GM19463 (cell line): Measurements from ENCODE around the gene HS3ST5.
"Not testable (repeated sequence)": the region's sequence is repeated elsewhere in the genome, so short reads cannot be mapped to it uniquely, and the experiment has no call there.

Source experiments
- ATAC-seq: cut with Tn5 transposase; IDR thresholded peaks from one replicate; pipeline ENCODE4 v1.9.1; 2021; ENCODE audit warnings: mild to moderate bottlenecking, moderate library complexity; ENCODE audit not compliant: unreplicated experiment

Gene HS3ST5

DNA sequence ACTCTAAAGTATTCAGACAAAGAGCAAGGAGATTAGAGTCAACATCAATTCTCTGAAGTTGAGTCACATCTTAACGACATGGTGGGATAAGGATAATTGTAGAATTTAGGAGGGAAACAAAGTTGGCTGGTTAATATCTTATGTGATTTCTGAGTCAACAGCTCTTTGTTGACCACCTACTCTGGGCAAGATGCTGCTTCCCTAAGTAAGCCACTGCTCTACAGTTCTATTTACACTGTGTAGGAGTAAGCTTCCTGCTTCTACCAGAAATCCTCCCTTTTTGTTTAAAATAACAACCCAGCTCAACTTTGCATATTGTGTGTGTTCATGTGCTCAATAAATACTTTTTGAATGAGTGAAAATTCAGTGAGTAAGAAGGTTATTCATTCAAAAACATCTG, 3.1 kb downstream of the HS3ST5 start:
- no peak for ATAC-seq

DNA sequence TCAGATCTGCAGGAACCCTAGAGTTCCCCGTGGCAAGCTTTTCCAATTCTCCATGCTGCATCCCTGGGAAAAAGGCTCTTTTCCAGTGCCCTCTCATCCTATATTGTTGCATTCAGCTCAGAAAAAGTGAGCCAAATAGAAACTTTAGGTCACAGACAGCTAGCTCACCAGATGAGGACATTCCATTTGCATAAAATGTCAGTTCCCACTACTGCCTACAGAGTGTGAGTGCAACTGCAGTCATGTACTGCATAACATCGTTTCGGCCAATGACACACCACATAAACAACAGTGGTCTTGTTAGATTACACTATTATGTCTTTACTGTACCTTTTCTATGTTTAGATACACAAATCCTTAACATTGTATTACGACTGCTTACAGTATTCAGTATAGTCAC, 8.6 kb downstream of the HS3ST5 start:
- peak; percentile 45 for ATAC-seq

DNA sequence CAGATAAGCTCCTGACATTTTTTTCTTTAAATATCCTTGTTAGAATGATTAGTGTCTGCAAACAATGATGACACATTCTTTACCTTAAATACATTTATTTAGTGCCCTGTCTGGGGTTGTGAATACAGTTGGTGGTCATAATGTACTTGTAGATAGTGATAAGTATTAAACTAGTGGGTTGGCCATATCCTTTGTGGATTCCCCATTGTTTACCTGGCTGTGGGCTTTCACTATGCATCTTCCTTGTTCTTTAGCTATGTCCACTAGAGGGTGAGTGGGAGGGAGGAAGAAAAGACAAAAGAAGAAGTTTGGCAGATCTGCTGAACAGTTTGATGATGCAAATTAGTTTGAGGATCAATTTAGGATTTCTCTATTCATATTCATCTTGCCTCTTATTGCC, 15.7 kb downstream of the HS3ST5 start:
- no peak for ATAC-seq

DNA sequence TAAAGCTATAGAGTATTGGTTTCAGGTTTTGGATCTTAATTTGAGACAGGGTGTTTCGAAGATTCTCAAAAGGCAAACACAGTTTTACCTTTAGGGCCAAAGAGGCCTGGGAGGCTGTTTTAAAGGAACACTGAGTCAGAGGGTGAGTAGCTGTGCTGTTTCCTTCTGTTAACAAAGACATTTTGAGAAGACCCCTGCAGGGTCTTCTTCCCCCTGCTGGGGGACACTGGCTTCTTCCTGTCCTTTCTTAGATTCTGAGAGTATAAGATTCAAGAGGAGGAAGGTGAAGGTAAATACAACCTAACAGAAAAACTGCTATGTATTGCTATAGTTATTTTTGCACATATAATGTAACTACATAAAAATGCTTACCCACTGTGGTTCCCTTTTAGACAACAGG, 19.0 kb downstream of the HS3ST5 start:
- ATAC-seq: no peak

DNA sequence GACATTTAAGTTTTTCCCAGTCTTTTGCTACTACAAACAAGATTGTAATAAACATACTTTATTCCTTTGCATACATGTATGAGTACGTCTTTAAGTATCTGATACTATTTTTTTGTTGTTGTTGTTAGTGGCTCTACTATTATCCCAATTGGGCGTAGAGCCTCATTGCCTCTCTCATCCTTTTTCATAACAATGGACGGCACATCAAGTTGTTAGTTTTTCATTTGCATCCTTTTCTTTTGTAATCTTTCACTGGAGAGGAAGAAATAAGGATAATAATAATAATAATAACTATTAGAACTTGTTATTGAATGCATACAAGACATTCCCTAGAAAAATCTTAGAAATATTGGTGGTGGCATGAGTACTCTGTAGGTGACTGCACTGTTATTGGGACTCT, 23.1 kb downstream of the HS3ST5 start:
- no peak for ATAC-seq

DNA sequence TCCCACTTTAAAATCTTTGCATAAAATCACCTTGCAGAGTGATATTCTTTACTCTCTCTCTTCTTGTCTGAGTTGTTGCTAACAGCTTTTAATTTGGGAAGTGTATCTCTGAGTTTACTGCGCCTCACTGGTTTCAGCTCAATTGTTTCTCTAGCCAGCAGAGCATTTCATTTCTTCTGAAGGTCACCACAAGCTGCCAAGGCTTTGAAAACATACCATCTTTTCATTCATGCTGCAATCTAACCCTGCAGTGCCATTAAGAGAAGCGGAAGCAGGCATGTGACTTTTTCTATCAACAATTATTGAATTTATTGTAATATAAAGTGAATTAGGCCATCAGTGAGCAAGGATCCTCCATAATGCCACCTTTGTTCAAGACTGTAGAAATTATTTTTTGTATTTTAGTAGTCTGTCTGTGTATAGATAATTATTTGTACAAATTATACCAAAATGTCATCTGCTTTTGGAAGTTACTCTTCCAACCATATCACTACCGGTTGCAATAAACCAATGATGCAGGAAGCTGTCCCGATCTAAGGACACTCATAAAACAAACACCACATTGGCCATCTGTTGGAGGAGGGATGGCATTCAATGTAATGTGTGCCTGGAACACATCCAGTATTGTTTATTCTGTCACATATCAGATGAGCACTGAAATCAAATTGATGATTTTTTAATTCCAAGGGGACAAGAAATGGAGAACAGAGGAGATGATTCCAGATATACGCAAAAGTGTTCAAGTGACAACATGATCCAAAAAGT, 26.8 kb downstream of the HS3ST5 start:
- ATAC-seq: no peak

DNA sequence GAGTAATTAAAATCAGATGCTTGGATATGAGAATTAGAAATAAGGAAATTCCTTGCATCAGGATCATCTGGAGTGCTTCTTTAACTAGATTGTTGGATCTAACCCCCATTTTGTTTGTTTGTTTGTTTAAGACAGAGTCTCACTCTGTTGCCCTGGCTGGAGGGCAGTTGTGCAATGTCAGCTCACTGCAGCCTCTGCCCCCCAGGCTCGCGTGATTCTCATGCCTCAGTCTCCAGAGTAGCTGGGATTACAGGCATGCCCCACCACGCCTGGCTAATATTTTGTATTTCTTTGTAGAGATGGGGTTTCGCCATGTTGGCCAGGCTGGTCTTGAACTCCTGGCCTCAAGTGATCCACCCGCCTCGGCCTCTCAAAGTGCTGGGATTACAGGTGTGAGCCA, 29.0 kb downstream of the HS3ST5 start:
- not testable (repeated sequence) for ATAC-seq

DNA sequence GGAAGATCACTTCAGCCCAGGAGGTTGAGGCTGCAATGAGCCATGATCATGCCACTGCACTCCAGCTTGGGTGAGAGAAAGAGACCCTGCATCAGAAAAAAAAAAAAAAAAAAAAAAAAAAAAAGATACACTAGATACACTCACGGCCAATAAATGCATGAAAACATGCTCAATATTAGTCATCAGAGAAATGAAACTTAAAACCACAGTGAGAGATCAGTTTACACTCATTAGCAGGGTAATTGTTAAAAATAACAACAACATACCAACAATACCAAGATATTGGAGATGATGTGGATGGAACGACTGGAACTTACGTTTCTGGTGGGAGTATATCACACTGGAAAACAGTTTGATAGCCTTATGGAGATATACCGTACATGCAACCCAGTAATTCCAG, 29.9 kb downstream of the HS3ST5 start:
- ATAC-seq: peak; percentile 70

DNA sequence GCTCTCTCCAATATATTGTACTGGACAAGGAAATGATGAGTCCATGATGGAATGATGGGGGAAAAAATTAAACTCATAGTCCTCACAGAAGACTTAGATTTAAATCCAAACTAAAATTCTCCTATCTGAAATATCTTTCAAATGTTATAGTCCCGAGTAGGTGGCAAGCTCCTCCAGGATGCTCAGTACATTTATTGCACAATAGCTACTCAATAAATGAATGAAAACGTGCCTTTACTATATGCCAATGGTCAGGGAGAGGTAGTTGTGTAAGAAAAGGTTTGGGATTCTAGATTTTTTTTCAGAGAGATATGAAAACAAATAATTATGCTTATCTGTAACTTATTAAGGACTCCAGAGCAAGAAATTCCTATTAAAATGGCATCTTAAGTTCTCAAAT, 32.8 kb downstream of the HS3ST5 start:
- no peak for ATAC-seq

DNA sequence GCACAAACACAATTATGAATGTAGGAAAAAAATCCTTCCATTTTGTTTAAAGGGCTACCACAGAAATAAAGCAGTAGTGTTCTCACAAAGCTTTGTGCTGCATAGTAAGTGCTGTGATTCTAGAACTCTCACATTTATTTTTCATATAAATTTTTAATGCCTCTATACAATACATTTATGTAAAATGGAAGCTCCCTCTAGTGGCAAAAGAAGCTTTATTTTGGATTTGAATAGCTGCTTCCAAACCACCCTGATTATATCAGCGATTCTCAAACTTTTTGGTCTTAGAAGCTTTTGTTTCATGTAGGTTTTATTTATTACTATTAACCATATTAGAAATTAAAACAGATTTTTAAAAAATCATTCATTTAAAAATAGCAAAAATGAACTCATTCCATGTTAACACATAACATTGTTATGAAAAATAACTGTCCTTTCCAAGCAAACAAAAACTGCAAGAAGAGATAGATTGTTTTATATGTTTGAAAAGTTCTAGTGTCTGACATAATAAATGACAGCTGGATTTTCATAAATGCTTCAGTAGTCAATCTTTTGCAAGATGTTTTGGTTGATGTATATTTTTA, 38.4 kb downstream of the HS3ST5 start:
- no peak for ATAC-seq

DNA sequence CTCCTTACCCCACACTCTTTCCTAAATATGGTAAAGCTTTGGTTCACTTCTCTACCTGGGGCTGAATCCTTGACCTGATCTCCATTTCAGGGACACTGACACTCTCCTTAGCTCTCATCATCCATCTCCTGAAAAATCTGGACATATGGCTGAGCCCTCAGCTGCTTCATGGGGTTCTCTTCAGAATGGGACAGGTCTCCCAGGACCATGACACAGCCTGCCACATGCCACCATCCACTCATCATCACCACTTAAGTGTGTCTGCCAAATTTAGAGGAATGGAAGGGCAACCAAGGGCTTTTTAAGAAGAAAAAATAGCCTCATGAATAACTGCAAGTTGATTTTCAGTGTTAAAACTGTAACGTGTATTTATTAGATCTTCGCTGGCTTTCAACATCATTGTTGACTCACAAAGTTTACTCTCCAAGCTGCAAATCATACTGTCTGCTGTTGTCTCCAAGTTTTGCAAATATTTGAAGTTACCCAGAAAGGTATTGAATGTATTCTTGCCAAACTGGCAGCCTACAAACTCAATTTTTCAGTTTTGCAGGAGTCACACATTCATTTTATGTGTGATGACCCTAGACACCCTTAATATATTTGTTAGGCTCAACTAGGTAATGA, 41.1 kb downstream of the HS3ST5 start:
- ATAC-seq: no peak

DNA sequence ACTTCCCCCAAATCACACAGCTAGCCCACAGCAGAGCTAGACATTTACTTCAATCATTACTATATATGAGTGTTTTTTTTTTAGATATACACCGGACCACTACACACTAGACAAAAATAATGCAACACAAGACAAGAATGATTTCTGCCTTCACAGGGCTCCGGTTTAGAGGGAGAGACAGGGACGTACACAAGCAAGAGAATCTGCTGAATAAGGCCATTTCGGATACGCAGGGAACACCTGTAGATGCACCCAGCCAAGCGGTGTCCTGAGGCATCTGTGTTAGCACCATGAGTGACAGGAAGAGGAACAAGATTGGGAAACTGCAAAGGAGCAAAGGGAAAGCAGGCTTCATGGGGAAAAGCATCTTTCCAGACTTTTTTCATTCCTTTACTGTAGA, 45.7 kb downstream of the HS3ST5 start:
- no peak for ATAC-seq

DNA sequence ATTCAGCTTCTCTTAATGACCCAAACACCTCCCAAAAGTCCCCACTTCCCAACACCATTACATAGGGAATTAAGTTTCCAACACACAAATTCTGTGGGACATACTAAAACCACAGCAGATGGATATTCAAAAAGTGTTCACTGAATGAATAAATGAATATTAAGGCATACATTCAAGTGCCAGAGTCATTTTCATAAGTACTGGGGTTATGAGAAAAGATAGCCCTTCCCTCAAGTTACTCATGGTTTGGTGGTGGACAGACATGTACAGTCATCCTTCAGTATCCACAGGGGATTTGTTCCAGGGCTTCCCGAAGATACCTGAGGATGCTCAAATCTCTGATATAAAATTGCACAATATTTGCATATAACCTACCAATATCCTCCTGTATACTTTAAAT, 50.4 kb downstream of the HS3ST5 start:
- no peak for ATAC-seq

DNA sequence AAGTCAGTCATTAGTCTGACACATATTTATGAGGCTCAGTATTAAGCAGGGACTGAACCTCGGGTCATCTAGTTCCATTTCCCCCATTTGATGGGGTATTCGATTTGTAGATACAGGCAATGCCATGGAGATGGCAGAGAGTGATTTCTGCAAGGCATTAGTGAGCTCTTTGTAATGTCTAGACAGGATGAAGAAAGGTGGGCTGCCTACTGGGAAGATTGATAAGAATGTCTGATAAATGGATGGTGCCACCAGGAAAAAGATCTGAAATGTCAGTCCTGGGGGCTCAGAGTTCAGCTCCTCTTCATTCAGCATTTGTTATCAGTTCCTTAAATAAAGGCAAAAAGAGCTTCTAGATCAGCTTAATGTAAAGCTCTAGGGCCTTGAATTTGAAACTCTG, 51.4 kb downstream of the HS3ST5 start:
- no peak for ATAC-seq

DNA sequence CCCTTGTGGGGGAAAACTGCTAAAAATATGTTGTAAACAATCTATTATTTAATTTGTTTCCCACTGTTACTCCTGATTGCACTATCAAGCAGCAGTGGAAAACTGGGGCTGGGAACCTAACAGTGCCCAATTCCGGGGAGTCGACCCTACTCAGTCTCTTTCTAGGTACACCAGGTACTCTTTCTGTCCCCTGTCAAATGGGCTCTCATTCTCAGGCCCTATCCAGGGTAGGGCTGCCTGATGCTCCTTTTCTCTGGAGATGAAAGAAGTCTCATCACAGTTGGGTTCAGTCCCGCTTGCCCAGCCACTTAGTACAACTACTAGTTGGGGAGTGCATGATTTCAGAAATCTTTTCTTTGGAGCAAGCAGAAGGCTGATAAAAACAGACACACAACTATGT, 52.0 kb downstream of the HS3ST5 start:
- no peak for ATAC-seq

DNA sequence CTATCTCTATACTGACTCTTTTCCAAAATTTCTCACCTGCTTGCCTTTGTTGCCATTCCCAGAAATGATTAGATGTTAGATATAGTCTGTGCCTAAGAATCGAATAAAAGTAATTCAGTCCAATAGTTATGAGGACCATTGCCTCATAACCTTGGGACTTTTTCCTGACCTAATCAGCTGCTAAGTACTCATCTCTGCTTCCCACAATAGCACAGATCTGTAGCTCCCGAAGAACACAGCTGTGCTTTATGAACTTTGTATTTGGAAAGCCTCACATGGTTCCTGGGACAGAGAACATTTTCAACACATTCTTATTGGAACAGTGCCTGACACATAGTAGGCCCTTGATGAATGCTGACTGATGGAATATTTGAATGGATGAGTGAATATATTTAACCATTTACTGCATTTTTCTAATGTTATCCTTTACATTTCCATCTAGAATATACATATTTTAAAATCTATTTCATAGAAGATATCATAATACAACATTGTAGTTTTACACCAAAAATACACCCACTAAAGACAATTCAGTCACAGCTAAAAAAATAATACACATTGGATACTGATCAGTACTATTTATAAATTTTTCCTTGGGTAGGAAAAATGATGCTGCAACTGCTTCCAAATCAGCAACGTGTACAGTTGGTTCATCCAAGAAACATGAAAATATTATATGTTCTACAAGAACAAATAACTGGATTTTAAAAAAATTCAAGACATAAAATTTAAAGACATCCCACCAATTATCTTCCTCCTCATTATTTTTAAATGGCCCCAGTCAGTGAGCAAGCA, 53.9 kb downstream of the HS3ST5 start:
- ATAC-seq: no peak

DNA sequence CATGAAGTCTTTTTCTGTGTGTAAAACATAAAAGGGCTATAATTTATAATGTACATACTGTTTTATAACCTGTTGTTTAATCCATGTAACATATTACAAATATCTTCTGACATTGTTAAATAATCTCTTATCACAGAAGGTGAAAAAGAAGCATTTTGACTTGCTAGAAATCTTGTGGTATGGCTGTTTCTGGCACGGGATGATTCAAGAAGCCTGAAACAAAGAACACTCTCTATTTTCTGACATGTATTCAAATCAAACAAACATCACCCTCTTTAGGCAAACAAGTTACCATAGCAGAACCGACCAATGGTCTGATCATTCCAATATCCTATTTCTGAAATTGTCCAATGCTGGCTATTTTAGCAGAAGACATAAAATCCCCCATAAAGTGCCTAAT, 55.4 kb downstream of the HS3ST5 start:
- no peak for ATAC-seq

DNA sequence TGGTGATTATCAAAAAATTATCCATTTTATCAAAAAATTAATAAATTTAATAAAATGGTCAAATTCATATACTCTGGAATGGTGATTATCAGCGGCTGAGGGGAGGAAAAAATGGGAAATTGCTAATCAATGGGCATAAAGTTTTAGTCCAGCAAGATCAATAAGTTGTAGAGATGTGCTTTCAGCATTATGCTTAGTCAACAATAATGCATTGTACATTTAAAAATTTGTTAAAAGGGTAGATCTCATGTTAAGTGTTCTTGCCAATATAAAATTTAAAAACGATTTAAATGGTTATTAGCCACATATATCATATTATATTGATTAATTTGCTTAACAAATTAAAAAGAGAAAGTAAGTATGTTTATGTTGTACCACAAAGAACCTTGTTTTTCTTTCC, 56.6 kb downstream of the HS3ST5 start:
- no peak for ATAC-seq

DNA sequence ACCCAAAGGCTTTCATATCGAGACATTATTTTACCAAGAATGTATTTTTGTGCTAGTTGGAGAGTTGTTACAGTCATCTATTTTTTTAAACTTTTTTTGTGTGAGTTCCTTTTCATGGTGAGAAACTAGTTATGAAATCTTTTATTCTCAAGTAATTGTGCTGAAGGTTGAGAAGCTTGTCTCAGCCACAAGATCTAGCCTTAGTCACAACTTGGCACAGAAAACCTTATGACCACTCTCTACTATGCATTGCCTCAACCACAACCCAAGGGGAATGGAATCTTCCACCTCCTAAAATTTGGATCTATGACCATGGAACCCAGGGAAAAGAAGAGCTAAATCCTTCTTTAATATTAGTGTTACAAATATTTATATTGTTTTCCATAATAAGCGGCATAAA, 58.5 kb downstream of the HS3ST5 start:
- ATAC-seq: no peak

DNA sequence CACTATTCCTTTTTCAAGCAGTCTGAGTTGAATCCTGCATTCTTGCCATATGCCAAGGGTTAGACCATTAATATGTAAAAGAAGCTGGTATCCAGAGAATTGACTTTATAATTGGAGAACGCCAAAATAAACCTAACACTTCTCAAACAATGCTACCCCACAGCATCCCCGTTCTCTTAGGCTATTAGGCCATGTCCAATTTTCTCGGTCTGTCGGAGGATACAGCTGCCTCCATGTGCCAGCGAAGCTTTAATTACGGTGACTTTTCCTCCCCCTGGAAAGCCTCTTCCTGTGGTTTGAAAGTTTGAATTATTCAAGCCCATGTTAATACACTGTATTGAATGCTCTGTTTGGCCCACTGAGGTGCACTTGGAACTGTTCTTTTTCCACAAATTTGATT, 60.5 kb downstream of the HS3ST5 start:
- ATAC-seq: no peak

DNA sequence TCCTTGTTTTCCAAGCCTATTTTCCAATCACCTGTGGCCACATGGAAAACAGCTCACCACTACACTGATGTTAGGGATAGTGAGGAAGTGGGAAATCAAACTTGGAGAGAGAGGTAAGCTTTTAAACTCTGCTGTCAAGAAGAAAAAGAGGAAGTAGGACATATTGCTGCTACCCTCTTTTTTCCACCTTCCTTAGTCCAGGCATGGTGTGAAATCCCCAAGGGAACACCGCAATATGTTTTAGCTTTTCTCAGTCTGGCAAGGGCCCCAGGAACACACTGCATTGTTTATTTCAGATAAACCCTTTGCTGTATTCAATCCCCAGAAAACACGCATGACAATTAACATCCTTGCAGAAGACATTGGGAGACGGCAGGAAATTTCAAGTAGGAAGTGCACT, 61.3 kb downstream of the HS3ST5 start:
- no peak for ATAC-seq
